ENCODE results near the gene STARD10.
A peak's percentile ranks its signal among the peaks of the same experiment; 100 is the strongest.

STARD10 gene

DNA sequence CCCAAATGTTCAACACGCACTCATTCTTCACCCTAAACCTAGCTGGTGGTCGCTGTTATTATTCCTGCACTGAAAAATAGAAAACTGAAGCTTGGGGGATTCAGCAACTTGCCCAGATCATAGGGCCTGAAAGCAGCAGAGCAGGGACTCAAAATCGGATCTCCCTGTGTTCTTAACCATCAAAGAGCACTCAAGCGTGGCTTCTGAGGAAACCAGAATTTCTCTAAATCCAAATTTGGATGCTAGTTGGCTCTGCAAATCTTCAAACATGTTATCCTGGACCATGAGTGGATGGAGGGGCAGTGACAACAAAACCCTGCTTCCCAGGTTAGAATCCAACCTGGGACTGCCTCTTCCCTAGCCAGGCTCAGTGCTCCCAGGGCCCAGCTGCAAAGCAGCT is 30.0 kb downstream of the STARD10 start:
- DNase-seq (ENCODE audit: low spot score) = no peak

DNA sequence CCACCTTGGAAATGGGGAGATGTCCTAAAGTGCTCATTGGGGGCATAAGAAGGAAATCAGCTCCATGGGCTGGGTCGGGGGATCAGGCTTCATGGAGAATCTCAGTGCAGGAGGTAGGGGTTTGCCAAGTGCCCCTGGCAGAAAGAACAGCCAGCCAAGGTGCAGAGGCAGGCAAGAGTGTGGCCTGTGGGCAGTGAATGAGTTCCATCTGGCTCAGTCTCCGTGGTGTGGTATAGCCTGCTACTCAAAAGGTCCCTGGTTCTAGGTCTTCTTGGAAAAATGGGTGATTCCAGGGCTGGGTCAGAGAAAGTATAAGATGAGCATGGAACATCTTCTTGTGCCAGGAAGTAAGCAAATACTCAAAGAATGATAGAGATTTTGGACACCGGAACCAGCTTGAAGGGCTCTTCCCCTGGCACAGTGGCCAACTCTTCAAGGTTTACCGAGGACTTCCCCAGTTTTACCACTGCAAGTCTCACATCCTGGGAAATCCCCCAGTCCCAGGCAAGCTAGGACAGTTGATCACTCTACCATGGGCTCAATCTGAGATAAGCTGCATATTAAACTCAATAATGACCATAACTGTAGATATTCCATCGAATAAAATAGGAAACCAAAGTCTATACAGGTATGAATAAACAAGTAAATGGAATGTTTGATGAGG is 31.1 kb downstream of the STARD10 start:
- no peak for DNase-seq (ENCODE audit: low spot score)

GRCh38 chr11:72760539-72761405 is 33.1 kb downstream of the STARD10 start:
- DNase-seq (ENCODE audit: low spot score) = peak; percentile 43

GRCh38 chr11:72759468-72759985 is 34.3 kb downstream of the STARD10 start:
- DNase-seq (ENCODE audit: low spot score) = no peak

- DNase-seq (ENCODE audit: low spot score) = no peak
These were observed 35.0 kb downstream of the STARD10 start for GRCh38 chr11:72758690-72759389.

GRCh38 chr11:72758304-72758689 is 35.5 kb downstream of the STARD10 start:
- no peak for DNase-seq (ENCODE audit: low spot score)

DNA sequence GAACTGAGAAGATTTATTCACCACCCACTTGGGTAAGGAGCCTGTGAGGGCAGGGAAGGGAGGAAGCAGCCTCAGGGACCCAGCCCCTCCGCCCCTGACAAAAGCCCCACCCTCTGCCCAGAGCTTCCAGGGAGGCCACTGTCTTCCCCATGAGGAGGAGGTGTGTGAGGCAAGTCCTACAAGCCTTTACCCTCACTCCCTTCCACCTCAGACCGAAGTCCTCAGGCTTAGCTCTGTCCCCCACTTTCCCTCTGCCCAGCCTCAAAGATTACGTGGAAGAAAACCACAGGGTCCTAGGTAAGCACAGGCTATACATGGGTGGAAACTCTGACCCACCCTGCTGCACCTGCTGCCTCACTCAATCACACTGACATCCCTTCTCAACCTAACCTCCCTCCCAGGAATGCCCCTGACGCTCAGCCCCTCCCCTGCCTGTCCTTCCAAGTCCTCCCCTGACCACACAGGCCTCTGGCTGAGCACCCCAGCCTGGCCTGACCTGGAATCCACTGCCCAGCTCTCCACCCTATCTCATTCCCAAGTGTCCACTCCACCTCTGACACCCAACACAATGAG is 38.0 kb downstream of the STARD10 start:
- no peak for DNase-seq (ENCODE audit: low spot score)

DNA sequence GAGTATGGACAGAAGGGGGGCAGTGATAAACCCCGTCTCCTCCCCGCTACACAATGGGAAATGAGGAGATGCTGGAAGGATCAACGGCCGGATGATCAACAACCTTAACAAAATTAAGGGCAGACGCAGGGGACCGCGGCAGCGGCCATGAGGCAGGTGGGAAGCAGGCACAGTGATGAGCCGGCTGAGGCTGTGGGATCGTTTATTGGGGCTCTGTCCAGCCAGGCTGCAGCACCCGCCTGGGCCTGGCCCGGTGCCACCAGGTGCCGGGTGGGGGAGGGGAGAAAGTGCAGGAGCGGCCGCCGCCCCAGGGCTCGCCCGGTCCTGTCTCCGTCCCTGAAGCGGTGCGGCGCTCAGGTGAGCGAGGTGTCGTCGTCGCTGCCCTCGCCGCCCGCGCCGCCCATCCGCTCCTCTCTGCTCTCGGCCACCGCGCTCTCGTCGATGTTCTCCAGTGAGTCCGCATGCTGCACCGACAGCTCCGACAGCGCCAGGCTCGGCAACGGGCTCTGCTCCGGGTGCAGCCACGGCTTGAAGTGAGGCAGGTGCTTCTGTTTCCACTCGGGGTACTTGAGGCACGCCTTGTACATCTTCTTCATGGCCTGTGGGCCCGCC is 39.2 kb downstream of the STARD10 start:
- no peak for DNase-seq (ENCODE audit: low spot score)

- no peak for DNase-seq (ENCODE audit: low spot score)
These were observed 39.7 kb downstream of the STARD10 start for GRCh38 chr11:72754149-72754543.

DNA sequence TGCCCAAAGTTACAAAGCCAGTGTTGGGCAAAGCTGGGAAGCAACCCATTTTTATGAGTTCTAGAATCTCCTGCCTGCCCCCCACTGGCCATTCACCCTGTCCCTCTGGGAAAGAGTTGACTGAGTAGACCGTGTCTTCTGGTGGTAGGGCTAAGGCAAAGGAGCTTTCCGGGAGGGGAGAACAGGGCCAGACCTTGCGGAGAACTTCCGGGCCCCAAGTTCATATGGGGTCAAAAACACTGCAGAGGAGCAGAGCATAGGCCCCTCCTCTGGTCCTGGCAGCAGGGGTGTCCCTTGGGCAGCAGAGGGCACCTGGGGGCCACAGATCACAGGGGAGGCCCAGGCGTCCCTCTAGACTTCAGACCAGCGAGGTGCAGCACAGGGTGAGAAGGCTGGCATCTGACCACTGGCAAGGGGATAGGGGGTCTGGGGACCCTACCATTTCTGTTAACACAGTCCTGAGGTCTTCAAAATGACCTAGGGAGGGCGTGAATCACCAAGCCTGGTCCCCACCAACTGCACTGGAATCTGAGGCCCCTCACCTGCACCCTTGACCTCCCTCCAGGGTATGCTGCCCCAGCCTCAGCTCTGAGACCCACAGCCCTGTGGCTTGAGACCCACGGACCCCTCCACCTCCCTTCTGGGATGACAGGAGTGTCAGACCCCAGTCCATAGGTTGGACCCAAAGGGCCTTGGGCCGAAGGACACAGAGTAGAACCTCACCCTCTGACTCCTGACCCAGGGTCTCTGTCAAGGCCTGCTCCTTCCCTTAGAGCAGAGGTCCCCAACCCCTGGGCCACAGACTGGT is 40.3 kb downstream of the STARD10 start:
- no peak for DNase-seq (ENCODE audit: low spot score)

DNA sequence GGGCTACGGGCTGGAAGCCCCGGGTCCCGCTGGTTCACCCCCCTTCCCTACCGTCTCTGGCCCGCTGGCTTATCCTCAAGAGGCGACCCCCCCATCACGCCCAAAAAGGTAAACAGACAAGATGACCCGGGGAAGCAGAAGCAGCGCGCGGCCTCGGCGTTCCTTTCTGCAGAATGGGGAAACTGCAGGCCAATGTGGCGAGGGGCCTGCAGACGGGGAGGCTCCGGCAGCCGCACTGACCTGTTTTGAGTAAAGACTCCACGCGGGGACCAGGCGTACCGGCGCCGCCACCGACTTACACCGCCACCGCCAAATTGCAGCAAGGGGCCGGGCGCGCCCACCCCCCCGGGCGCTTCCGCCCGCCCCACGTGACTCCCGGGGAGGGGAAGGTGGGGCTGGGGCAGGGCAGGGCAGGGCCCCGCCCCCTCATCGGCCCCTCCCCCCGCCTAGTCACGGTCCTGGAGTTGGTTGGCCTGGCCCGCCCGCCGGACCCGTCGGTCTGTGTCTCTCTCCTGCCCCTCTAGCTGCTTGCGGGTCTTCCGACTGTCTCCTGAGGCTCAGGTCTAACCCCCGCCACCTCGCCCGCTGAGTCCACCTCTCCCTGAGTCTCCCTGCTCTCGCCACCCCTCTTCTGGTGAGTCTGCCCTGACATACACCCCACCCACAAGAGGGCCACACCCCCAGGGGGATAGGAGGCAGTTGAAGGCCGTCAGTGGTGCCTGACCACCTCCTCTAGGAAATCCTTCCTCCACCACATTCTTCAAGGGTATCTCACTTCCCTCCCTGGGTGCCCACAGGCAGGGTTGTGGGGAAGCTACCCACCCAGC is 41.5 kb downstream of the STARD10 start, which contains the start of gene ARAP1:
Gene ARAP1 (minus strand): TSS at position 321 of the 827 bp plus-strand sequence. CDS start 25,280 bp downstream, outside the sequence.
- peak; percentile 97 for DNase-seq (ENCODE audit: low spot score)

DNA sequence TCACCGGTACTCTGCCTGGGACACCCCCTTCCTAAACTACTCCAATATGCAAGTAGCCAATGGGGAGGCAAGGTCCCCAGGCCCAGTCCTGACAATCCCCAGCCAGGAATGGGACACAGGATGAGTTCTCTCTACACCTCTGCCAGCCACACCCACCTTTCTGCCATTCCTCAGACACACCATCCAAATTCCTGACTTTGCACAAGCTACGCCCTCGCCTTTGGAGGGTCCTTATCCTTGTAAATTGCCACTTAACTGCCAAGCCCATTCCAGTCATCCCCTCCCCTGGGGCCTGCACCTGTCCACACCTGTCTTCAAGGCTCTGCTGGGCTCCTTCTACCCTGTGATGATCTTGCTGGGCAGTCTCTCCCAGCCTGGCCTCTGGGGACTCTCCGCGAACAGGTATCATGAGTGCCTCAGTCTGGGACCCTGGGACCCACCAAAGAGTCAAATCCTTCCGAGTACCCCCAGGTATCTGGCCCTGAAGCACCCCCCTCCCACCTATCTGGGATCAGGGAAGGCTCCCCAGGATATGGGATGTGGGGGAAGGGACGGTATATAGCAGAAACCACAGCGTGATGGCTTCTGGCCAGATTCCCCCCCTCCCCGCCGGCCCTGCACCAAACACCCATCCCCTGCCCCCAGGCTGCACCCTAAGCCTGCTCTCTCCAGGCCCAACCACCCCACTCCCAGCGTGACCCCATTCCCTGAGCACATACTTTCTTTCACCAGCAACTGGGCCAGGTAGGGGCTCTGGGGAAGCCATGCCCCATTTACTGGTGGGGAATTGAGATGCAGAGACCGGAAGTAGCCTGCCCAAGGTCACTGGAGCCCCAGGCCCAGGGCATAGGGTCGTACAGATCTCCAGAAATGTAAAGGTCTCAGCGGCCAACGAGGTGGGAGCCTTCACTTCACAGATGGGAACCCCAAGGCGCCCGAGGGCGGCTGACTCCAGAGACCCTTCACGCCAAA is 42.4 kb downstream of the STARD10 start:
- no peak for DNase-seq (ENCODE audit: low spot score)

DNA sequence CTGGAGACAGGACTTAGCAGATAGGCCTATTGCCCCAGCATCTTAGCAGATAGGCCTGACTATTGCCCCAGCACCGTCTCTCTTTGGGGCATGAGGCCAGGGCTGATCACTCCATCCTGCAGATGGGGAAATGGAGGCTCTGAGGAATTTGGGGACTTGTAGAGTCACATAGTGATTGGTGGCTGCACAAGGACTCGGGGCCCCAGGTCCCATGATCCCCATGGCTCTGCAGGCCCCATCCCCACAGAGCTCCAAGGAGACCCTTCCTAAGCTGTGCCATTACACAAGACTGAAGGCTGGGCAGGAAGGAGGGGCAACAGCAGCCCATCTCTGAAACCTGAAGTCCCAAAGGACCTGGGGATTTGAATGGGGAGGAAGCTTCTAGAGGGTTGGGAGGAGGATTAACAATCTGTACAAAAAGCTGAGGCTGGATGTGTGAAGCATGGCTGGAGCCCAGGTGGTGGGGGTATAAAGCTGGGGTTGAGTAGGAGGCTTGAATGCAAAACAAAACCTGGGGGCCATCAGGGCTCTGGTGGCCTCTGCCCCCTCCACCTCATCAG is 43.2 kb downstream of the STARD10 start:
- no peak for DNase-seq (ENCODE audit: low spot score)

GRCh38 chr11:72750086-72750485 is 43.8 kb downstream of the STARD10 start:
- DNase-seq (ENCODE audit: low spot score) = no peak

DNA sequence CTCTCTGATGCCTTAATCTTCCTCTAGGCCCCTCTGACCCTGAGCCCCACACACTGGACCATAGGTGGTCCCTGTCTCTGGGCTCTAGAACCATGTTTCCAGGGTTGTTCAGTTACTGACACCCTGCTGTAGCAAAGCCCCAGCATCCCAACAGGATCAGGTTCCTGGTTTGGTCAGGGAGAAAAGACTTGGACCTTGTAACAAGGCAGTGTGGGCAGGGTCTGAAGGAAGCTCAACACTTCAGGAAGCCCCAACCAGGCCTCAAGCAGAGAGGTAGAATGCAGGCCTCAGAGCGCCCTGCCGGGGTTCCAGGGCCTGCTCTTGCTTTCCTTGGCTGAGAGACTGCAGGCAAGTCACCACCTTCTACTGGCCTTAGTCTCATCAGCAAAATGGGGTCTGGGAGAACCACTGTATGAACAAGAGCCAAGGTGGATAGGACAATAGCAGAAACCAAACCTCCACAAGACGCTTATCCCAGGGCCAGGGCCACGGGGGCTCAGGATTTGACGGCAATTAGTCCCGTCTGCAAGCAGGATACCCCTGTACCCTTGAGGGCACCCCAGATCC is 46.5 kb downstream of the STARD10 start:
- no peak for DNase-seq (ENCODE audit: low spot score)

- no peak for DNase-seq (ENCODE audit: low spot score)
These were observed 47.0 kb downstream of the STARD10 start for GRCh38 chr11:72746821-72747220.

DNA sequence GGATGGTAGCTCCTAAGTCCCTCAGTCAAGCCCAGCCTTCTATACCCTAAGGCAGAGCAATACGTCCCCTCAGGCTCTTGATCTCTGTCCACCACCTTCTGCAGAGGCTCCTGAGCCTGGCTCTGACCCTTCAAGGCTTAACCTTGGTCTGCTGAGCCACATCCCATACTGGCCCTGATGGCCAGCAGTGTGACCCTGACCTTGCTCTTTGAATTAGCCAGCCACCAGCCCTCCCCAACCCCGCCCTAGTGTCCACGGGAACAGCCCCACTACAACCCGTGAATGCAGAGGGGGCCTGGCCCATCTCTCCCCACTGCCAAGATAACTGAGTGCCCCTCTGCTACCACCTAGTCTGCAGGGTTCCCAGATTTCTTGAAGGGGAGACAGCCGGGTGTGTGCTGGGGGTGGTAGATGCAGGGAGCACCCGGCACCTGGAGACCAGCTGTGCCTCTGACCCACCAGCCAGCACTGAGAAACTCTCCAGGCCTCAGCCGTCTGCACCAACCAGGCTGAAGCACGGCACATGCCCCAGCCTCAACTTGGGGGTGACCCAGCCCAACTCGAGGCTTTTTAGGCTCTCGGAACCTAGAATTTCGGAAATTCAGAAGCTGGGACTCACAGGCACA is 47.8 kb downstream of the STARD10 start:
- no peak for DNase-seq (ENCODE audit: low spot score)

DNA sequence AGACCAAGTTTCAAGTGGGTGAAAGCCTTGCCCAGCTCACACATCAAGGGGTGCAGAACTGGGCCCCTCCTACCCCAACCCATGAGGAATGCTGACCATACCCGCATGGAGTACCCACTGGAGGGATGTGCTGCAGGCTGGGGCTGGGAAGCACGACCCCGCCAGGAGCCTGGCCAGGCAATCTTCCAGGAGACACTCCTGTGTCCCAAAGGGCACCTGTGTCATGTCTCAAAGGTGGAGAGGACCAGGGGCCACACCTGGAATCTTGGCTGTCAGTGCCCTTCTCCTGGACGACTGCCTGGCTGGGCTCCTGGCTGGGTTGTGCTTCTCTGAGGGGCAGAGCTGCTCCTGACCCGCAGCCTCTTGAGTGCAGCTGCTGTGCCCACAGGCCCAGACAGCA is 48.3 kb downstream of the STARD10 start:
- no peak for DNase-seq (ENCODE audit: low spot score)

All from AG20443 (cell line).